Stimulated activated CD4-positive, alpha-beta T cell treated with anti-CD3 and anti-CD28 coated beads, Interleukin-1b, Interleukin-23, amount 100 ng/mL, for 4 hours (primary cell): ENCODE data around the gene TBC1D2B.
"Not testable (repeated sequence)": the region's sequence is repeated elsewhere in the genome, so short reads cannot be mapped to it uniquely, and the experiment has no call there.

Source experiments
- DNase-seq, 2 donors: peaks; one replicate each; pipeline ENCODE4 v3.0.0-alpha.2; 2020; ENCODE audit warnings: low read depth in 2 of 2

The TBC1D2B gene

DNA sequence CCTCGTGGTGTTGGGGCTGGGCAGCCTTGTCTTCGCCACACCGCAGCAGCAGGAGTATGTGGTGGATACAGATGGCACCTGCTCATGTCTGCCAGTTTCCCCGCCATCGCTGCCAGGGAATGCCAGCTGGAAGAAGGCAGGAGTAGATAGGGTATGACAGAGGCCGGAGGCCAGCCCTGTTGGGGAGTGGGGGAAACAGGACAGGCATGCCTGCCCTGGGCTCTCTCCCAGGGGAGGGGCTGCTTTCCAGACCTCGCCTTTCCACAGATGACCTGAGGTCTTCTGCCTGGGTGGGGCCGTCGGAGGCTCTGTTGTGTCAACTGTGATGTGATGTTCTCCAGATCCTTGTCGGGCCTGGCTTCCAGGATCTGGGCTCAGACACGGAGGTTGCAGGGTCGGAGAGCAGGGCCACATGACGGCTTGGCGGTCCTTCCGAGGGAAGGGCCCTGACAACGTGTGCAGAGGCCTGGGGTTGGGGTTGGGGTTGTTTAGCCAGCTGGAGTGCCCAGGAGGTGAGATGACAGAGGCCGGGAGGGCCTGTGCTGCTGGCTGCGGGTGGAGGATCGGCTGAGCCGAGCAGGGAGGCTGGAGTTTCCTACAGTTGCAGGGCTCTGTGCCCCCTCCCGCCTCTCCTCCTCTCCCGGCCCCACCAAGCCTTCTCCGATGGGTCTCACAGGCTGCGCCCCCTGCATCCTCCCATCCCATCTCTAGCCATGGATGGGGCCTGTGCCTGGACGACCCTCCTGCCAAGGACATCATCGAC is 102.0 kb downstream of the TBC1D2B start:
- DNase-seq = no peak

DNA sequence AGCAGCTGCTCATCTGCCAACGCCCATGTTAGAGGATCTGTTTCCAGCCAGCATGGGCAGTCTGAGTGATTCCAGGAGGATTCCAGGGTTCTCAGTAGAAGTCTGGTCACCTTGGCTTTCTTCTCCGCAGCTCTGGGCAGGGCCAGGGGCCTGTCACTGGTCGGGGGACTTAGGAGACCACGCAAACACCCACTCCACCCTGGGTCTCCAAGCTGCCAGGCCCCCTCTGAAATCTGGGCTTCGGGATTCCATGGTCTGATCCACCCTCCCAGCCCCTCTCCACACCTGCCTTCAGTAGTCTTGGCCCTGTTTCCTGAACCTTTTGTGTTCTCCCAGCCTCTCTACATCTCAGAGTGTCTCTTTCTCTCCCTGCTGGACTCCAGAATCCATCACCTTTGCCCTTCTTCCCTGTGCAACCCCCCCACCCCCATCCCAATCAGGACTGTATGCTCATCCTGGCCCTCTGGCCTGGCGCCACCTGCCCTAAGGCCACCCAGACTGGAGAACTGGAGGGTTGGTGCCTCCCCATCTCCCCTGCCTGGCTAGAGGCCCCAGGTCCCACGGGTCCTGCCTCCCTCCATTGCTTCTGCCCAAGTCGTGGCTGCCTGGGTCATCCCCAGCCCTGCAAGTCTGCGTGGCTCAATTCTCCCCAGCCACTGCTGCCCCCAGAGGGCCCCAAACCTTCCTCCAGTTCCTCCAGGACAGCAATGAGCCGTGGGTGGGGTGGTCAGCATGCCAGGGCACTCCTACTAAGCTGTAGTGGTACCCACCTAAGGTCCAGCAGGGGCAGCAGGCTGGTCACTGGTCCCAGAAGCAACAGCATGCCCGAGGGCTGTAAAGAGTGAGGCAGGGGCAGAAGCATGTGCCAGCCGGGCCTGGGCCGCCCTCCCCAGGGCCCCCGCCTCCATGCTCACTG is 102.8 kb downstream of the TBC1D2B start:
- no peak for DNase-seq

DNA sequence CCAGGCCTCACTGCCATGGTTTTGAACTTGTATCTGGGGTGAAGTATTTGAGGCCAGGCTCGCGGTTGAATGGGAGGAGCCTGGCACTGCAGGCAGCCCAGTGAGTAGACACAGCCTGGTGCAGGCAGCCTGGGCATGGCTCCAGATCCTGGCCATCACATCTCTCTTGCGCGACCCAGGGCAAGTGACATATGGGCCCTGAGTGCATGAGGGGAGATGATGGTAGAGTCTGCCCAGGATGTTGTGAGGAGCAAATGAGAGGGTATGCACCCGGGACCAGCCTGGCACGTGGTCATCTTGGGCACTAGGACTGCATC is 103.5 kb downstream of the TBC1D2B start:
- no peak for DNase-seq

DNA sequence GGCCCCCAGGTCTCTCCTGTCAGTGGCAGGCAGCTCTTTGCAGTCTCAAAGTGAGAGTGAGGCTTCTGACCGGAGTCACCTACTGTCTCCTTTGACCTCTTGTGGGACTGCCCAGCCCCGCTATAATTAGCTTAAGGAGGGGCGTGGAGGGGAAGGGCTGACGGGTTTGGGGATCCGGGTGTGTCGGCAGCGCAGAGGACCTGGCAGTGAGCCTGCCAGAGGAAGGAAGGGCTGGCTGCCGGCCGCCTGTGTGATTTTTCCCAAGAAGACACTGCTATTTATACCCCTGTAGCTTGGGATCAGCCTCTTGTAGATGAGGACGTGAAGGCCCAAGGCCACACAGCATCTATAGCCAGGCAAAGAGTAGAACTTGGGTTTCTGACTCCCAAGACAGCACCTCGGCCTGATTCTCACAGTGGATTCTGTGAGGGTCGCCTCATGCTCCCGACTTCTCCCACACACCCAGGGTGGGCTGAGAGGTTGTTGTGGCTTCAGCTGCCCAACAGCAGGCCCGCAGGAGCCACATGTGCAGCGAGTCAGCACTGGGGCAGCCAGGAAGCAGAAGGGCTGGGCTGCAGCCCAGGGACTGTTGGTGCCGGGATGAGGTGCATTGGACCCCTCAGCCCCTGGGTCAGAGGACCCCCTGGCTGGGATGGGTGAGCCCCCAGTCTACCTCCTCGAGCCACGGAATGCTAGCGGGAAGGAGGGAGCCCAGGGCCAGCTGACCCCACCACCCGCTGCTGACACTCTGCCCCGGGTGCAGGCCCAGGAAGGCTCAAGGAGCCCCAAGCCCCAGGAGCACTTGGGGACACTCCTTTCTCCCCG is 104.0 kb downstream of the TBC1D2B start:
- DNase-seq = not testable (repeated sequence)

DNA sequence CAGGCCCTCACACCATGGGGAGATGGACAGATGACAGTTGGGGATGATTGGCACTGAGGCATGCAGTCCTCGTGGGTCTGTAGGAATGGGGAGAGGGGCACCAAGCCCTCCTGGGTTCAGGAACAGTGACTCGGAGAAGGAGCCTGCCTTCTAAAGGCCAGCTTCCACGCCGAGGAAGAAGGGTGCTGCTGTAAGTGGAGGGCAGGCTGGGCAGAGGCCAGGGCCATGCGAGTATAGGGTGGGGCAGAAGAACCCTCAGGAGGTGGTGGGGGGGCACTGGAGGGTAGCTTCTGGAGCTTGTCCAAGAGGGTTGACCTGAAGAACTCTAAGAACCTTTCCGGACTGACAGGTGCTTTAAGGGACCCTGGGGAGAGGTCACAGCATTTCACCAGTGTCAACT is 104.8 kb downstream of the TBC1D2B start:
- DNase-seq = not testable (repeated sequence)

DNA sequence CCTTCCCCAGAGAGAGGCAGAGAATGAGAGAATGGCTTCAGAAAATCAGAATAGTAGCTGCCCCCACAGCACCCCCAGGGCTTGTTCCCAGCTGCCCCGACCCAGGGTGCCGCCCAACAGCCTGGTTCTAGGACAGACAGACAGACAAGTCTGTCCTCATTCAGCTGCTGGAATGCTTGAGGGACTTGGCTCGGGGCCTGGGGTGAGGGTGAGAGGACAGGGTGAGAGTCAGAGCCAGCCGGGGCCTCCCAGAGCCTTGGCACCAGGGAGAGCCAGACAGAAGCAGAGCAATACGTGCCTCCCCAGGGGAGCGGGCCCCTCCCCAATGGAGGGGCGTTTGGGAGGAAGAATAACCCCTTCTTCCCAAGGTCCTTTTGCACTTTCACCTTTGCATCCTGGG is 105.6 kb downstream of the TBC1D2B start:
- DNase-seq = not testable (repeated sequence)

DNA sequence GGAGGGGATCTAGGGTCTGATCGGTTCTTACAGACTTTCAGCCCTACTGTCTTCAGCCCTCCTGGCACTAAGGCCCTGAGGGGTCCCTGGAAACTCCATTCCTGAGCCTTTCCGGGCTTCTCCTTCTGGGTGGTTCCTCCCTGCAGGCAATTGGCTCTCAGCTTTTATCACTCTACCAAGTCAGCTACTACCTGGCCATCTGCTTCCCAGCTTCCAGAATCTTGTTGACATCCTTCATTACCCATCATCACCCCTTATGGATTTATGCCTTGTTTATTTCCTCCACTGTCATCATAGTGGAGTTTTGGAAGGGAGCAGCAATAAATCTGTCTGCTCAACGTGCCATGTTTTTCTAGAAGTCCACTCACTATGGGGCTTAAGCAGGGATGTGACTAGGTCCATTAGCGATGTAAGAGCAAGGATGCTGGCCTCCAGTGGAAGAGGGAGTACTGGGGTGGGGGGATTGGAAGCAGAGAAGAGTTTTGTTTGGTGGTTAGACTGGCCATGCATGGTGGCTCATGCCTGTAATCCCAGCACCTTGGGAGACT is 106.6 kb downstream of the TBC1D2B start:
- DNase-seq = not testable (repeated sequence)

DNA sequence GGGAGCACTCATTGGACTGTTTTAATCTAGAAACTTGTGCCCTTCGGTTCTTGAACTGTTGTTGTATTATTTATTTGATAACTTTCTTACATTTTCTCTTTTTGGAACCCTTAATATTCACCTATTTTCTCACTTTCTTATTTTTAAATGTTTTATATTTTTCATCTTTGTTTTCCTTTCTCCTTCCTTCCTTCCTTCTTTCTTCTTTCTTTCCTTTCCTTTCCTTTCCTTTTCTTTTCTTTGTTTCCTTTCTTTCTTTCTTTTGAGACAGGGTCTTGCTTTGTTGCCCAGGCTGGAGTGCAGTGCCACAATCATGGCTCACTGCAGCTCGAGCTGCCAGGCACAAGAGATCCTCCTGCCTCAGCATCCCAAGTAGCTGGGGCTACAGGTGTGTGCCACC is 108.5 kb downstream of the TBC1D2B start:
- no peak for DNase-seq

DNA sequence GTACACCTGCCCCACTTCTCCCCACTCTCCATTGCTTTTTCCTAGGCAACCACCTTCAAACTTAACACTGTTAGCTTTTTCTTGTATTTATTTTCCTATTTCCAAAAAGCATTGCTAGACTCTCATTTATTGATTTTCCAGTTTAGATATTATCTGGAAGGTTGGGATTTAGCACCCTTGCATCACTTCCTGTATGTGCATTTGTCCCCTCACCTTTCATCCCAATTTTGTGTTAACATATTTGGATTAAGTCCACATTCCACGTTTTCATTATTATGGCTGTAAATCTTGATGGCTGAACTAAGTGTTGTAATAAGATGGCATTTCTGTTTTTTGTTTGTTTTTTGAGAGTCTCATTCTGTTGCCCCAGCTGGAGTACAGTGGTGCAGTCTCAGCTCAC is 109.7 kb downstream of the TBC1D2B start:
- no peak for DNase-seq

DNA sequence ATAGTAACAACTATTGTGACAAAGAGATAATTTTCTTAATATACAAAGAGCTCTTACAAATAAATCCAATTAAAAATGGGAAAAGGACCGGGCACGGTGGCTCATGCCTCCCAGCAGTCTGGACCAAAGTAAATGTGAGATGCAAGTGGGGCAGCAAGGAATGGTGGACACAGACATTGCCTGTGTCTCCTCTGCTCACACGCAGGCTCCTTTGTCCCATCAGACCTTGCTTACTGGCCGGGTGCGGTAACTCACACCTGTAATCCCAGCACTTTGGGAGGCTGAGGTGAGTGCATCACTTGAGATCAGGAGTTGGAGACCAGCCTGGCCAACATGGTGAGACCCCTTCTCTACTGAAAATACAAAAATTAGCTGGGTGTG is 110.3 kb downstream of the TBC1D2B start:
- DNase-seq = not testable (repeated sequence)

DNA sequence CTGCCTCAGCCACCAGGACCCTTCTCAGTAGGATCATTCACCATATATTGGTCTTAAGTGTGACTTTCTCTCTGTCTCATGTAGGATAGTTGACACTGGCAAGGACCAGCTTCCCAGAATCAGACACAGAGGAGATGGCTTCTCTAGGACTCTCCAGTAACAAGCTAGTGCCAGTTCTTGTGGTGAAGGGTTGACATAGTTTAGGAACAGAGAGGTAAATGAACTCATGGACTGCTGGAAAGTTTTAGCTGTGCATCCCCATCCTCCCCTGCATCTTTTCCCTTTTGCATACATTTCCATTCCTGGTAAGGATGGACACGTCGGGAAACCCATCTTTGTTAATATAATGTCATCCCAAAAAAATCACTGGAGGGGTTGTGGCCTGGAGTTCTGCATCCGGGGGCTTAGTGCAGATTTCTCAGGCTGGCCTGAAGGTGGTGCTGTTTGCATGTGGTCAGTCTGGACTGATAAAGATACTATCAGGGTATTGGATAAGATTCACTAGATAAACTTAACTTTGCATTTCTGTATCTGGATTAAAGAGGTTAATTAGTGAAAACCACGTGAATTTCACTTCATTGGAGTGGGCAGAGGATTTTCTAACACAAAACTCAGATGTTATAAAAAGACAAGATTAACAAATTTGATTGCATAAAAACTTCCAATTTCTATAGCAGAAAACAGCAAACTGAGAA is 110.8 kb downstream of the TBC1D2B start:
- peak in 1 of 2 donors; percentile 48 for DNase-seq

DNA sequence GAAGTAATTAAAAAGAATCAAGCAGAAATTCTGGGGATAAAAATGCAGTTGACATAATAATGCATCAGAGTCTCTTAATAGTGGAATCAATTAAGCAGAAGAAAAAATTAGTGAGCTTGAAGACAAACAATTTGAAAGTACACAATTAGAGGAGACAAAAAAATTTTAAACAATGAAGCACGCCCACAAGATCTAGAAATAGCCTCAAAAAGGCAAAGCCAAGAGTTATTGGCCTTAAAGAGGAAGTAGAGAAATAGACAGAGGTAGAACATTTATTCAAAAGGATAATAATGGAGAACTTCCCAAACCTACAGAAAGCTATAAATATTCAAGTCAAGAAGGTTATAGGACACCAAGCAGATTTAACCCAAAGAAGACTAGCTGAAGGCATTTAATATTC is 113.3 kb downstream of the TBC1D2B start:
- DNase-seq = no peak

DNA sequence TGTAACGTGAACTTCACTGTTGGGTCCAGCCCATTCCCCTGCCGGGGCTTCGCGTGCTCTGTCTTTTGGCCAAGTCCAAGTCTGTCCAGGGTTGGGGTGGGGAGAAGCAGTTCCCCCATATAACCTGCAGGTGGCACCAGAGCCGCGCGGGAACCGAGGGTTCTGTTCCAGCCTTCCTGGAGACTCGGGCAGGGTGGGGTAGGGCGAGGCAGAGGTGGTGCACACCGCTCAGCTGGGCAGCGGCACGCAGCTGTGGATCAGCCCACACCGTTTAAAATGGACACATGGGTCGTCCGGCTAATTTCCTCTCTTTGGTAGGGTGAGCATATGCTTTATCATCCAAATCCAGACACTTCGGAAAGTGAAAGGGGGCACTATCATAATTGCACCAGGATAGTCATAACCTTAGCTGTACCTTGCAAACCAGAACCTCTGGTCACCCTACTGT is 118.1 kb downstream of the TBC1D2B start:
- DNase-seq = peak; percentile 67 to 68

DNA sequence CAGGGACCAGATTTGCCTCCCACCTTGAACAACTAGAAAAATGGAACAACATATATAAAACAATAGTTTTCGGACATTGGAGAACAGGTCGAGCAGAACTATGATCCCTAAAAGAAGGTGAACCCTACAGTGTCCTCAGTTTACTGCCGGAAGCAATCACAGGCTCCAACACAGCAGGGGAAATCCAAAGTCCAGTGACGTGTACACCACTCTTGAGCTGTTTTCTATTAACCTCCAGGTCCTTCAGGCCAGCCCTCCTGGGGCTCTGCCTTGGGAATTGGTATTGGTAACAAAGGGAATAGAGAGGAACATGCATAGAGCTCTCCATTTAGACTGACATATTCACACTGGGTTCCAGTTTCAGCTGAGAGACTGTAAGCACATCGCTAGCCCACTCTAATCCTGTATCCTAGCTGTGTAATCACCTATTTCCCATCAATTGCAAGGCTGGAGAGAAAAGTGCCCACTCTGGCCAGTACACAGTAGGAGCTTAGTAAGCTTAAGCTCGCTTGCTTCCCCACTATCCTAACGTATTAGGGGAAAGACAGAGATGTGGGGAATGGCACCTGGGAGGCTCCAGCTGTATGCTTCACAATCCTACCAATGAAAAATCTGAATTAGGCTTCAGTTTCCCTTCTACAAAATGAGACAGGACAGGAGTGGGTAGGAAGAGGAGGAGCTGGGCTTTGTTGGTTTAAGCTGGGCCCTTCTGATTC is 118.6 kb downstream of the TBC1D2B start:
- DNase-seq = not testable (repeated sequence)

DNA sequence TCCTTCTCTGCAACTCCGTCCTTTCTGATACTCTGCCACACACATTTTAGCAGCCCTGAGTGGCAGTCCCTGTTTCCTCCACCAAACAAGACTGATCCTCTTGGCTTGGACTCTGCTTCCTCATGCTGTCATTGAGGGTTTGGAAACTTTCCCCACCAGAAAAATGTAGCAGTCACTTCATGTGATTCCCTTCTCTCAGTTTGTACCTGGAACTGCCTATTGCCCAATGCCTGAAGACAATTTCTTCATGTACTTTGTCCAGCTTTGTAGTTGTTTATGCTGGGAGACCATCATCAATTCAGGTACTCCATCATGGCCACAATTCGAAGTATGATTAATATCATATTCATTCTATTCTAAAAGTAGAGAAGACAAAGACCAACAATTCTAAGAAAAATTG is 119.5 kb downstream of the TBC1D2B start:
- not testable (repeated sequence) for DNase-seq

DNA sequence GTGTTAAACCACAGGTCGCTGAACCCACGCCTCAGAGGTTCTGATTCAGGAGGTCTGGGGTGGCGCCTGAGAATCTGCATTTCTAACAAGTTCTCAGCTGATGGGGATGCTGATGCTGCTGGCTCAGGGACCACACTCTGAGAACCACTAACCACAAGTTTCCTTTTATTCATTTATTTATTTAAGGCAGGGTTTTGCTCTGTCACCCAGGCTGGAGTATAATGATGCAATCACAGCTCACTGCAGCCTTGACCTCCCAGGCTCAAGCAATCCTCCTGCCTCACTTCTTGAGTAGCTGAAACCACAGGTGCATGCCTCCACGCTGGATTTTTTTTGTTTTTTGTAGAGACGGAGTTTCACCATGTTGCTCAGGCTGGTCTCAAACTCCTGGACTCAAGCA is 123.6 kb downstream of the TBC1D2B start:
- not testable (repeated sequence) for DNase-seq

DNA sequence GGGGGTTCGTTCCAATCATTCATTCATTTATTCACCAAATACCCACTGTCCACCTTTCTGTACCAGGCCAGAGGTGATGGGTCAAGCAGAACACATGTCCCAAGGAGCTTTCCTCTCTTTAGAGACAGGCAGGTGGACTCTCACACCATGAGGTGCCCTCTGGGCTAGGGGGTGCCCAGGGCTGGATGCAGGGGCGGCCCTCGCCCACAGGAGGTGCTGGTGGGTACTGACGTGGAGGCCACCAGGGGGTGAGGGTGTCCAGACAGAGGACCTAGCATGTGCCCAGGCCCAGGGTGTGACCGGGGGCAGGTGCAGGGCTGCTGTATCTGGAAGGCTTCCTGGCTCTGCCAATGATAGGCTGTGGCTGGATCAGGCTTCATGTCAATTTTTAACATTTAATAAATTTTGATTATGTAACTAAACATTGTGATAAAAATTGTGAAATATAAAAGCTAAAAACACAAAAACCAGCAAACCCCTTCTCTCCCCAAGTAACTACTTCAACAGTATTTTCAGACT is 124.5 kb downstream of the TBC1D2B start:
- DNase-seq = not testable (repeated sequence)

DNA sequence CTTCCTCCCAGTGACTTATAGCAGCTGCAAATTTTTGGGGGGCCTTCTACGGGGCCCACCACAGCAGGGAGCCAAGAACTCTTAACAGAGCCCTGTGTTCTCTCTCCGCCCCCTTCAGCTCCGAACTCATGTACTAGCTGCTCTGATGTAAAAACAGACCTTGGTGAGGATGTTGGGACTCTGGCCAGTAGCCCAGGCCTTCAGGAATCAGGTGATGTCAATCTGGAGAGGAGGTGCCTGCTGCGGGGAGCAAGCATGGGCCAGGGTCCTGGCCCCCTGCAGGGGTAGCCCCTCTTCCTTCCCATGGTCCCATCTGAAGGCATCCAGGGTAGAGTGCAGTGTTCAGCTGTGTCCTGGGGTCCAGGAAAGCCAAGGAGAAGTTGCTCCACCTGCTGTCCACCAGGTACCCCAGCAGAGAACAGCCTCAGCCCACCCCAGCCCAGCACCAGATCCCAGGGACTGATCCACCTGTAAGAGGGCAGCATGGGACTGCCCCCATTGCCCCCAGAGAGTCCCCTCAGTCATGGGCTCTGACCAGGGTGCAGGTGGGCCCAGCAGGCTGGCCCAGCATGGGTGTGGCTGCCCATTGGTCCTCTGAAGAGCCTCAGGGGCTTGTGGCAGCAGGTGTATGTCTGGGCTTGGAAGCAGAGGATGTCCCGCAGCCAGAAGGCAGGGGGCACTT is 126.3 kb downstream of the TBC1D2B start:
- DNase-seq = not testable (repeated sequence)

DNA sequence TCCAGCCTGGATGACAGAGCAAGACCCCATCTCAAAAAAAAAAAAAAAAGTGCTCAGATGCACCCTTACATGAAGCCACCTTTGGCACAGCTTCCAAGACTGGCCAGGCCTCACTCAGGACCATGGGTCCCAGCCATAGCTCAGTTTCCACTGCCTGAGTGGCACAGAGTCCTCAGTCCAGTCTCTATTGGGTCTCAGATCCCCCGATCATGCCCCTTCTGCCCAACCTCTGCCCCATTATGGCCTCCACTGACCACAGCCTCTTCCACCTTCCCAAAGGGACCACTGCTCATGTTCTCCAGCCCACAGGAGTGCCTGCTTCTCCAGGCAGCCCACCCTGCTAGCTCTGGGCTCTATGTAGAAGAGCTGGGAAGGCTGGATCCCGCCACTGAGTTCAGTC is 127.0 kb downstream of the TBC1D2B start:
- DNase-seq = not testable (repeated sequence)

DNA sequence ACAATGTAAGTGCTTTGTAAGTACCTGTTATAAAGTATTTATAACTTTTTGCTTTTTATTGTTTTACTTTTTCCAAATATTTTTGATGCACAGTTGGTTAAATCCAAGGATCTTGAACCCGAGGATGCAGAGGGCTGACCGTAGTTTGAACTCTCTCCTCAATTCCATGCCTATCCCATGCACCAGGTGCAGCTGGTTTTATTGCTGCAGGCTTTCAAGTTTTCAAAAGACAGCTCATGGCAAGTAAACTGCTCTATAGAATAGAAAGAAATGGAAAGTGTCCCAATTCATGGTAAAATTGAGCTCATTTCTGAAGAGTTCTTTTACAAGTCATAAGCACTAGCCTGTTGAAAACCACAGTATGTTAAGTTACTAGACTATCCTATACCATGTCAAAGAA is 131.9 kb downstream of the TBC1D2B start:
- DNase-seq = no peak
